ENCODE results near the gene MARCO.

MARCO gene

DNA sequence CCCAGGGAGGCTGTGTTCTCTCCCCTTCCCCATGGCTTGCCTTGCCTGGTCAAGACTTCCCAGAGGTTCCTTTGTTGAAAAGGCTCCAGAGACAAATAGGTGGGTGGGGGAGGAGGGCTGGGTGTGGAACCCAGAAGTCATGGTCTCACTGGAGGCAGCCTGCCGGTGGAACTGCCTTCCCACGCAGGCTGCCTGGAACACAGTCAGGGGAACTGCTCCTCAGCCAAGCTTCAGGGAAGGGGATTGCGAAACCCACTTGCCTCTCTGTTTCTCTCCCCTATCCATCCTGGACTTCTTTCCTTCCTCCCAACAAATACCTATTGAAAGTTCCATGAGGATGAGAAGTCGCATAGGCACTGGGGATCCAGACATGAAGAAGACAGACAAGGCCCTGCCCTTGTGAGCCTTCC is 31.6 kb downstream of the MARCO start:
- in situ Hi-C loops (cut with MboI; ENCODE audit: low sequenced_read_pairs), result no loop called here

GRCh38 chr2:118974103-118974993 is 32.4 kb downstream of the MARCO start:
- in situ Hi-C loops (cut with MboI; ENCODE audit: low sequenced_read_pairs), result no loop called here

GRCh38 chr2:118975133-118975532 is 33.1 kb downstream of the MARCO start:
- in situ Hi-C loops (cut with MboI; ENCODE audit: low sequenced_read_pairs), result no loop called here

DNA sequence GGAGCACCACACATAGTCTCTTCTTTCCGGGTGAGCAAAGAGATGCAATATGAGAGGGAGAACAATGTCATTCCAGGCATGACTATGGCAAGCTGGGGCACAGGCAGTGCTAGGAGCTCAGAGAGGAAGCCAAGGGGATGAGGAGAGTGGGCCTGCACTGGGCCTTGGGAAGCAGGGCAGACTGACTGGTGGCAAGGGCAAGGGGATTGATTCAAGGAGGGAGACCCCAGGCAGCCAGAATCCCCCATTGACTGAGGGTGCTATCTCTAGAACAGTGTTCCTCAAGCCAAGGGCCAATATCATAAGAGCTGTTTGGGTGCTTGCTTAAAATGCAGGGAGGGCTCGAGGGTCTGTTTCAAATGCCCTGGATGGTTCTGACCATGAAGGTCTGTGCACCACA is 36.1 kb downstream of the MARCO start:
- in situ Hi-C loops (cut with MboI; ENCODE audit: low sequenced_read_pairs), result no loop called here

- in situ Hi-C loops (cut with MboI; ENCODE audit: low sequenced_read_pairs), result no loop called here
Measured at GRCh38 chr2:118979152-118979861, 37.3 kb downstream of the MARCO start.

GRCh38 chr2:118980022-118980421 is 38.0 kb downstream of the MARCO start:
- in situ Hi-C loops (cut with MboI; ENCODE audit: low sequenced_read_pairs), result no loop called here

DNA sequence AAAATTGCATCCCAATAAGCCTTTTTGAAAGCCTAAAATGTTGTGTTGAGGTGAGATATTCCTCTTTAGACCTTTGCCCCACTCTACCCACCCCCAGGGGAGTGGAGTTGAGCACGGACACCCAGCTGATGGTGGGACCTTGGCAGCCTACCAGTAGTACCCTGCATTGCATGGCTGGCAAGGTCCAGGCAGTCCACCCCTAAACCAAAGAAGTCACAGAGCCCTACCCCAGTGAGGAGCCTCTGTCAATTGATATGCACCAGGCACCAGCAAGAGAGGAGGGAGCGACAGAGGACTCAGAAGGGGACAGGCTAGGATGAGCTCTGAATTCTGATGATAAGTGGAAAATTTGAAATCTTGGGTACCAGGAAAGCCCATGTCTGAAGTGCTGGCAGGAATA is 38.6 kb downstream of the MARCO start:
- in situ Hi-C loops (cut with MboI; ENCODE audit: low sequenced_read_pairs), result no loop called here

DNA sequence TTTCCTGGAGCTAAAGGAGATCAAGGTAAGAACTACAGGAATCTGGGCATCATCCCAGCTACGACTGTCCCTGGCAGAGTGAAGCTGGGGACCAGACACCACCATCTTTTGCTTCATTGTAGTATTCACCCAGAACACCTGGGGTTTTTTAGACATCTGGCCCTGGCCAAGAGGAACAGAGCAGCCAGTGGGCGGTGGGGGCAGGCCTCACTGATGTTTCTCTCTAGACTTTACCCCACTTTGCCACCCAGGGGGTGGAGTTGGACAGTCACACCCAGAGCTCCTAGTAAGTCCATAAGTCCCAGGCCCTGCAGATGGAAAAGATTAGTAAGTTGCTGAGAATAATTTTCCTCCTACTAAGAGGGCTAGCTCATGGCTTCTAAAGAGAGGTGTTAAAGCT is 39.6 kb downstream of the MARCO start:
- in situ Hi-C loops (cut with MboI; ENCODE audit: low sequenced_read_pairs), result no loop called here

DNA sequence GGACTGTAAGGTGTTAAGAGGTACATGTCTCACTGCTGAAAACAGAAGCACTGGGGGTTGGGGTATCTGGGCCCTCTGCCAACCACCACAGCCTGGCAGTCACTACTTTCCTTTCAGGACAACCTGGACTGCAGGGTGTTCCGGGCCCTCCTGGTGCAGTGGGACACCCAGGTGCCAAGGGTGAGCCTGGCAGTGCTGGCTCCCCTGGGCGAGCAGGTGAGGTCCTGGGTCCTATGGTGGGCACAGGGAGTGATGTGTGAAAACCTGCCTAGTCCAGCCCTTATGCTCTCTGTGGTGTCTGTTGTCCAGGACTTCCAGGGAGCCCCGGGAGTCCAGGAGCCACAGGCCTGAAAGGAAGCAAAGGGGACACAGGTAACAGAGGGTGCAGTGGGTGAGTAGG is 40.0 kb downstream of the MARCO start:
- in situ Hi-C loops (cut with MboI; ENCODE audit: low sequenced_read_pairs), result no loop called here

DNA sequence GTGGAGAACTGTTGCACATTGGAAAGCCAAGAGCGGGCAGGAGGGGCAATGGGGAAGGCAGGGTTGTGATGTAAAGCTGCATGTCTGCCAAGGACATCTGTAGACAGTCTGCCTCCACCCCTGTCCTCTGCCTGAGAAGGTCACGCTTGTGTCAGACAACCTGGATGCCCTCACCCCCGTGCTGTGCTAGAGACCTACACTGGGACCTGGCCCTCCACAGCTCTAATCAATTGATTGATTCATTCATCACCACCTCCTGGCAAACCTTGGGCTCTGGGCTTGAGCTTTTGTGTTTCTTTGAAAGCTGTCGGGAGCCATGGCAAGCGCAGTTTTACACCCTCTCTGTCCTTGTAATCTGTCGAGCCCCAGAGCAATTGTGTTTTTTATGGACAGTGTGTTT is 41.1 kb downstream of the MARCO start:
- in situ Hi-C loops (cut with MboI; ENCODE audit: low sequenced_read_pairs), result no loop called here

- in situ Hi-C loops (cut with MboI; ENCODE audit: low sequenced_read_pairs), result no loop called here
Measured at GRCh38 chr2:118983915-118984314, 41.9 kb downstream of the MARCO start.

- in situ Hi-C loops (cut with MboI; ENCODE audit: low sequenced_read_pairs), result no loop called here
Measured at GRCh38 chr2:118986738-118987137, 44.7 kb downstream of the MARCO start.

GRCh38 chr2:118987886-118988285 is 45.9 kb downstream of the MARCO start:
- in situ Hi-C loops (cut with MboI; ENCODE audit: low sequenced_read_pairs), result no loop called here

DNA sequence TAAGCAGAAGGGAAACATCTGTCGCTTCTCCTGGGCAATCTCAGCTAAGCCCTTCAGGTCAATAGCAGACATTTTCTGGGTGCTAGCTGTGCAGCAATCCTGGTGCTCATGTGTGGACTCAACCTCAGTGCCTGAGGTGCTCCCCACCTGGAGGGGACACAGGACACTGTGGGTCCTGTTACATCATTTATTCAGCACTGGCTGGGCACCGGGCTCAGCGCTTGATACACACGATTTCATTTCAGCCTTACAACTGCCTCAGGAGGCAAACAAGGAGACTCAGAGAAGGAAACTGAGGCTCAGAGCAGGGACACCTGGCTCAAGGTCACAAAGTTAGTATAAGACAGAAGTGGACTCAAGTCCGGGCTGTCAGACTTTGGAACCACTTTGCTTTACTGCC is 46.7 kb downstream of the MARCO start:
- in situ Hi-C loops (cut with MboI; ENCODE audit: low sequenced_read_pairs), result no loop called here

DNA sequence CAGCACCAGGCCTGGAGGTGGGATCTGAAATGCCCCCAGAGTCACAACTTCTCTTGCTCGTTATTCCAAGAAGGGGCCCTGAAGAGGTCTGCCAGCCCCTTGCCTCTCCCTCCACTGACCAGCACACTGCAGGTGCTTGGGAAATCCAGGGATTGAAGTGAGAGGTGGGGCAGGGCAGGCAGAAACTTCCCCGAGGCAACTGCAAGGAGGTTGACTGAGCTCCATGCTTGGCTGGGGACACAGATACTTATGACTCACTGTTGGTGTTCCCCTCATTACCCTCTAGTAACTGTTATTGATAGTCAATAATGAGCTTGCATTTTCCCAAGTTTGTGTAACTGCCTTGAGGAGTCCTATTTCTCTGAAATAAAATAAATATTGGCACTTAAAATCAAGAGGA is 47.5 kb downstream of the MARCO start:
- in situ Hi-C loops (cut with MboI; ENCODE audit: low sequenced_read_pairs), result no loop called here

- in situ Hi-C loops (cut with MboI; ENCODE audit: low sequenced_read_pairs), result no loop called here
Measured at GRCh38 chr2:118990757-118991545, 49.0 kb downstream of the MARCO start.

DNA sequence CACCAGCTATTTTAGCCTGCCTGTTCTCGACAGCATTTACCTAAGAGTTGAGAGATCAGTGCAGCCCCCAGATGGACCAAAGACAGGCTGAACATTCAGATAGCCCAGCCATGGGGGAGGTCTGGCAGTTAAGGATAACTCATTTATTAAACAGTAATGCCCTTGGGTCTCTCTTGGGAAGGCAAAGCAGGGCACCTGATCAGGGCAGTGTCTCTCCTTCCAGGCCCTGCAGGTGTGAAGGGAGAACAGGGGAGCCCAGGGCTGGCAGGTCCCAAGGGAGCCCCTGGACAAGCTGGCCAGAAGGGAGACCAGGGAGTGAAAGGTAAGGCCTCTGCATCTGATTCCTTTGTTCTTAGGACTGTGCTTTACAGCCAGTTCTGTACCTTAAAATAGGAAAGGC is 49.6 kb downstream of the MARCO start:
- in situ Hi-C loops (cut with MboI; ENCODE audit: low sequenced_read_pairs), result no loop called here

- in situ Hi-C loops (cut with MboI; ENCODE audit: low sequenced_read_pairs), result no loop called here
Measured at GRCh38 chr2:118992740-118993391, 50.9 kb downstream of the MARCO start.

- in situ Hi-C loops (cut with MboI; ENCODE audit: low sequenced_read_pairs), result no loop called here
Measured at GRCh38 chr2:118993392-118993752, 51.4 kb downstream of the MARCO start.

- in situ Hi-C loops (cut with MboI; ENCODE audit: low sequenced_read_pairs), result no loop called here
Measured at GRCh38 chr2:118994172-118994700, 52.2 kb downstream of the MARCO start.

DNA sequence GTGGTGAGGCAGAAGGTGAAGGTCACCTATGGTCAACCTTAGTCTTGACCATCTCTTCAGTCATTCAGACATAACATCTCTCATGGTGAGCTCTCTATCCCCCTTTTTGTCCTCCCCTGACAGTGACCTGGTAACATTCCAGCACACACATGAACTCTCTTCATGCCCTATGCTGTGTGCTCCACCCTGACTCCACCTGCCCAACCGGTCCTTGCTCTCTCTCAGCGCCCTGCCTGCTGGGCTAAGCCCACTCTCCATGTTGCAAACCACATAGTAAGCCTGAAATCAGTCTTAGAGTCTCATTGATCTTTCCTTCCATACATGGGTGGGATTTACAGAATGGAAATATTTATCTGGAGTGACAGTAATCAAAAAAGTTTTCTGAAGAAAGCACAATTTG is 52.8 kb downstream of the MARCO start:
- in situ Hi-C loops (cut with MboI; ENCODE audit: low sequenced_read_pairs), result no loop called here

Measured in hTERT RPE-1 (cell line).